Suprapubic skin (tissue), 4 donors: ENCODE measurements around the gene AKAP13. TPM values are rescaled to one million over a fixed set of nuclear protein-coding genes. Genes with fewer than 3 reads are reported as not detected.

Experiments used
- DNase-seq, 2 donors: peaks; one replicate each; pipeline ENCODE4 v3.0.0-alpha.2; 2019; ENCODE audit warnings: low spot score in 2 of 2
- H3K27ac ChIP-seq: fragments of 200-600 bp; sonication (generic); one replicate; pipeline ENCODE4 v1.5.1; 2019
- H3K27me3 ChIP-seq: fragments of 200-600 bp; sonication (generic); one replicate; pipeline ENCODE4 v1.5.1; 2019
- H3K36me3 ChIP-seq: fragments of 200-600 bp; sonication (generic); one replicate; pipeline ENCODE4 v1.5.1; 2019
- H3K4me1 ChIP-seq: fragments of 200-600 bp; sonication (generic); one replicate; pipeline ENCODE4 v1.5.1; 2019
- H3K4me3 ChIP-seq: fragments of 200-600 bp; sonication (generic); one replicate; pipeline ENCODE4 v1.5.1; 2019; ENCODE audit warnings: mild to moderate bottlenecking
- H3K9me3 ChIP-seq: fragments of 200-600 bp; sonication (generic); one replicate; pipeline ENCODE4 v1.5.1; 2019
- EP300 ChIP-seq: sonication (generic); formaldehyde crosslinking; IDR thresholded peaks from one replicate; pipeline ENCODE4 v1.6.1; 2017; ENCODE audit warnings: antibody characterized with exemption
- POLR2A ChIP-seq, 2 donors: fragments of 450-650 bp; IDR thresholded peaks; one replicate each; pipeline ENCODE4 v1.6.1; 2017; ENCODE audit warnings: antibody characterized with exemption in 2 of 2, mild to moderate bottlenecking in 2 of 2, moderate library complexity in 2 of 2
- POLR2AphosphoS5 ChIP-seq, 3 donors: sonication (generic); formaldehyde crosslinking; IDR thresholded peaks; one replicate each; pipeline ENCODE4 v1.6.1; 2017; ENCODE audit warnings: antibody characterized with exemption in 3 of 3
- WGBS: methylation state at CpG from one replicate; pipeline ENCODE4 v1.1.5; 2018; 5-methylcytosine and 5-hydroxymethylcytosine counted together
- total RNA-seq, 4 donors: library from RNA; depleted of rRNA; stranded (reverse); fragments of >200 nt; gene quantifications; one replicate each; pipeline ENCODE4 v1.1.0, GENCODE V29; 2016
- TF ChIP-seq, protein P1 (sequence below), 2 donors: fragments of 200-600 bp in 1 of 2; fragments of 450-650 bp in 1 of 2; sonication (generic) in 1 of 2; IDR thresholded peaks; one replicate each; pipeline ENCODE4 v1.5.1; 2016 to 2019; ENCODE audit warnings: antibody characterized with exemption in 2 of 2, mild to moderate bottlenecking in 1 of 2, moderate library complexity in 1 of 2

The AKAP13 gene
- total RNA-seq, 4 donors from 2014 or later: 124 to 249 (median 163) TPM

DNA sequence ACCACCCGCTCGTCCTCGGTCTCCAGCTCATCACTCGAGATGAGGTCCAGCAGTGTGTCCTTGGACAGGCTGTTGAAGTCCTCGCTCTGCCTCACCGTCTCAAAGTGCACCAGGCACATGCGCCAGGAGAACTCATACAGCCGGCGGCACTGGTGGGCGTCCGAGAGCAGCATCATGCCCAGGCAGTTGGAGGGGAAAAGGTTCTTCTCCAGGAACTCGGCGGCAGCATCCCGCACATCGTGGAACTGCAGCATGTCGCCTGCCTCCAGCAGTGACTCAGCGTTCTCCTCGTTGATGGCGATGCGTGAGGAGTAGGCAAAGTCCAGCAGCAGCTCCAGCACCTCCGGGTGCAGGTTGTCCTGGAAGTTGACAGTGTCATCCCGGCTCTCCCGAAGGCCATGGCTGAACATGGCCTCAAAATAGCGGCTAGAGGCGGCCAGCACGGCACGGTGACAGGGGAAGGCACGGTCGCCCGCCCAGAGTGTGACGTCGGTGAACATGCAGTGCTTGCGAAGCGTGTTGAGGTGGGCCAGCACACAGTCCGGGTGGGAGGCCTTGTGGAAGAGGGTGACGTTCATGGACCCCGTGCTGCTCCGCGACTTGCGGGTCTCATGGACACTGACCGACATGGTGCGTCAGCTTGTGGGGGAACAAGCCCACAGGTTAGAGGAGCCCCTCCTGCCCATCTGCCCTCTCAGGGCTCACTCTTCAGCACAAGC lies 388.9 kb downstream of the AKAP13 start:
- TF ChIP-seq POLR2AphosphoS5 (IDR thresholded peaks at IDR 0.05) (no peak), EP300 (no peak), POLR2A (IDR thresholded peaks at IDR 0.05) (no peak)
- TF ChIP-seq, protein P1, sequence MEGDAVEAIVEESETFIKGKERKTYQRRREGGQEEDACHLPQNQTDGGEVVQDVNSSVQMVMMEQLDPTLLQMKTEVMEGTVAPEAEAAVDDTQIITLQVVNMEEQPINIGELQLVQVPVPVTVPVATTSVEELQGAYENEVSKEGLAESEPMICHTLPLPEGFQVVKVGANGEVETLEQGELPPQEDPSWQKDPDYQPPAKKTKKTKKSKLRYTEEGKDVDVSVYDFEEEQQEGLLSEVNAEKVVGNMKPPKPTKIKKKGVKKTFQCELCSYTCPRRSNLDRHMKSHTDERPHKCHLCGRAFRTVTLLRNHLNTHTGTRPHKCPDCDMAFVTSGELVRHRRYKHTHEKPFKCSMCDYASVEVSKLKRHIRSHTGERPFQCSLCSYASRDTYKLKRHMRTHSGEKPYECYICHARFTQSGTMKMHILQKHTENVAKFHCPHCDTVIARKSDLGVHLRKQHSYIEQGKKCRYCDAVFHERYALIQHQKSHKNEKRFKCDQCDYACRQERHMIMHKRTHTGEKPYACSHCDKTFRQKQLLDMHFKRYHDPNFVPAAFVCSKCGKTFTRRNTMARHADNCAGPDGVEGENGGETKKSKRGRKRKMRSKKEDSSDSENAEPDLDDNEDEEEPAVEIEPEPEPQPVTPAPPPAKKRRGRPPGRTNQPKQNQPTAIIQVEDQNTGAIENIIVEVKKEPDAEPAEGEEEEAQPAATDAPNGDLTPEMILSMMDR (IDR thresholded peaks at IDR 0.05): no peak
- H3K4me3 ChIP-seq: no peak overlapping the region
- WGBS: 95% methylated on average over 30 of the region's 42 CpGs
- H3K36me3 ChIP-seq: peaks cover 3% of the 10 kb centered on the region
- peaks cover 53% of the 10 kb centered on the region for H3K4me1 ChIP-seq
- H3K27ac ChIP-seq: no peak overlapping the region
- no peaks in the 10 kb centered on the region for H3K27me3 ChIP-seq
- H3K9me3 ChIP-seq: no peaks in the 10 kb centered on the region
- peak in 1 of 2 donors; percentile 80 for DNase-seq

DNA sequence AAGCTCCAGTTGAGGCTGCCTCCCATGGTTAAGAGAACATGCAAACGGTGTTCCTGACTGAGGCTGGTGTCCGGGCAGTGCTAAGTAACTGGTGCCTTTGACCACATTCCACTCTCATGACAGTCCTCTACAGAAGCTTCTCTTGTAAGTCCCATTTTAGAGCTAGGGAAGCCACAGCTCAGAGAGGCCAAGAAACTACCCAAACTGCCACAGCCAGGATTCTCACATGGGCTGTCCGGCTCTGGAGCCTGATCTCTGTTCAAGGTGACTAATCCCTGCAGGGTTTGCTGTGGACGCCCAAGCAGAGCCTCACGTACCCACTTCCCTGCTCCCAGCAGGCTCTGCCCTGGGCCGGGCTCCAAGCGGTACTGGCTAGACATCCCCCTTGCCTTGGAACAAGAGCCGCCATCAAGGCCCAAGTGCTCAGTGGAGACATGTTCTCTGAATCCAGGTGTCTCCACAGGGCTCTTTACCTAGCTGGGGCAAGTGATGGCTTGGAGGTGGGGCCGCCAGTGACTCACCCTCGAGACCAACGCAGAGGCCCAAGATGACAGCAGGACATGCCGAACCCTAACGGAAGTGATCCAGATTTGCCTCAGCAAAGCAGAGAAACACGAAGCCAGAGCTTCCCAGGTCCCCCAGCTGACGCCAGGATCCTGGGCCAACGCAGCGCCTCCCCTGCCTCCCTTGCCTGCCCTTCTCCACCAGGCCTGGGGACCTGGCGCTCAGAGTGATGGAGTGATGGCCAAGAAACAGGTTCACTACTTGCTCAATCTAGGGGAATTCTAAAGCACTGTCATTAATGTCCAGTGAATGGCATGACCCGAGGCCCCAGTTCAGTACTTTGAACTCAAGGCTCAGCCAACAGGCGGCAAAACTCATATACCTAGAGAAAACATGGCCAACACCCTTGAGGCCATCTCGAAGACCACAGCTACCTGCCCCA lies 390.0 kb downstream of the AKAP13 start:
- Histone ChIP-seq H3K27ac (no peak overlapping the region), H3K4me1 (peaks cover 44% of the 10 kb centered on the region), H3K4me3 (no peak overlapping the region), H3K27me3 (no peaks in the 10 kb centered on the region), H3K36me3 (peaks cover 3% of the 10 kb centered on the region), H3K9me3 (no peaks in the 10 kb centered on the region)
- TF ChIP-seq POLR2AphosphoS5 (IDR thresholded peaks at IDR 0.05) (no peak), POLR2A (IDR thresholded peaks at IDR 0.05) (no peak), EP300 (no peak)
- TF ChIP-seq, protein P1 (IDR thresholded peaks at IDR 0.05): no peak
- WGBS: 78% methylated on average over 12 of the region's 21 CpGs
- DNase-seq: peak in 1 of 2 donors; percentile 78

DNA sequence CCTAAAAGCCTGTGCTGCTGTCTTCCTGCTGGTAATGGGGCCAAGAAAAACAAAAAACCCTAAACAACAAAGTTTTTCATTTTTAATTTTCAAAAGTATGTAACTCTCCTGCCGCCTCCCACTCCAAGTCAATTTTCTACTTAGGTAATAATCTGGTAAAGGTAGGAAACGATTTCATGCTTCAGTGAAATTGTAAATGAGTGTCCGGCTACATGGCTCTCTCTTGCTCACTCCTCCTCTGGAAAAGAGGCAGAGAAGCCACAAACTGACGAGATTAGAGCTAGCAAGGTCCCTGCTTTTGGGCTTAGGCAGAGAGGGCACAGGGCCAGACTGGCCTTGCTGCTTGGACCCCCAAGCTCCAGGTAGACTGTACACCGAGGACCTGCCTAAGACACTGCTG lies 390.9 kb downstream of the AKAP13 start:
- Histone ChIP-seq H3K9me3 (no peaks in the 10 kb centered on the region), H3K4me3 (no peak overlapping the region), H3K27ac (peak overlapping the region; percentile 24), H3K4me1 (peaks cover 40% of the 10 kb centered on the region), H3K27me3 (no peaks in the 10 kb centered on the region), H3K36me3 (peaks cover 3% of the 10 kb centered on the region)
- TF ChIP-seq EP300 (no peak), POLR2AphosphoS5 (IDR thresholded peaks at IDR 0.05) (no peak), POLR2A (IDR thresholded peaks at IDR 0.05) (no peak)
- TF ChIP-seq, protein P1 (IDR thresholded peaks at IDR 0.05): no peak
- 77% methylated on average over 5 of the region's 5 CpGs for WGBS
- DNase-seq: no peak

DNA sequence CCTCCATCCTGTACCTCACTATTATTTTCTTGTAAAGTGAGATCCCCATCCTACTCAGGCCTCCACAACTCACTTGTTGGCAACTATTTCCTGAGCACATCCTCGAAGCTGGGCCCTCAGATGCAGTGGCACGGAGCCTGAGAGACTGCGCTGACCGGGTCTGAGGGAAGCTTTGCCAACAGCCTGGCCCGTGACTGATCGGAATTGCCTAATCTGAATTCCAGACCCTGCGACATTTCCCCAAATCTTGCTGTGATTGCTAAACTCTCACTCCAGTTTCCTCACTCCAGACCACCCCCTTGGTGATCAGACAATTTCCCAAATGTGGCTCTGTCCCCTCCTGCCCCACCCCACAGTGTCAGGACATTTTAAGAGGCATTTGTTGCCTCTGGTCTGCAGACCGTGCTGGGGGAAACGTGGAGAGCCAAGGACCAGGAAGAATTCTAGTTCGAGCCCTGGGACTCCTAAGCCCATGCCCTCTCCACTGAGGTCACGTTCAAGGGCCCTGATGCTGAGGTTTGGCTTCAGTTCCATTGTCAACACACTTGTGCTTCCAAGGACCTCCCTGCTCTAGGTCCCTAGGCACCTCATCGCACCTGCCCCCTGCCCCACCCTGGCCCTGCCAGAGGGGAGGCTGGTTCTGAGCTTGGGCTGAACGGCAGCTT lies 391.5 kb downstream of the AKAP13 start:
- peak in 2 of 3 donors; percentile 75 to 81 for TF ChIP-seq POLR2AphosphoS5 (IDR thresholded peaks at IDR 0.05)
- TF ChIP-seq, protein P1 (IDR thresholded peaks at IDR 0.05): no peak
- Histone ChIP-seq H3K9me3 (no peaks in the 10 kb centered on the region), H3K4me1 (peaks cover 38% of the 10 kb centered on the region), H3K27ac (peak overlapping the region; percentile 58), H3K27me3 (no peaks in the 10 kb centered on the region), H3K4me3 (no peak overlapping the region), H3K36me3 (peaks cover 3% of the 10 kb centered on the region)
- WGBS: 54% methylated on average over 11 of the region's 13 CpGs
- peak; percentile 88 to 92 for DNase-seq
